ENCODE measurements around the gene ACKR1.

GRCh38 chr1:159196543-159196942, 8.1 kb upstream of the ACKR1 start:
- TF ChIP-seq, protein P1, sequence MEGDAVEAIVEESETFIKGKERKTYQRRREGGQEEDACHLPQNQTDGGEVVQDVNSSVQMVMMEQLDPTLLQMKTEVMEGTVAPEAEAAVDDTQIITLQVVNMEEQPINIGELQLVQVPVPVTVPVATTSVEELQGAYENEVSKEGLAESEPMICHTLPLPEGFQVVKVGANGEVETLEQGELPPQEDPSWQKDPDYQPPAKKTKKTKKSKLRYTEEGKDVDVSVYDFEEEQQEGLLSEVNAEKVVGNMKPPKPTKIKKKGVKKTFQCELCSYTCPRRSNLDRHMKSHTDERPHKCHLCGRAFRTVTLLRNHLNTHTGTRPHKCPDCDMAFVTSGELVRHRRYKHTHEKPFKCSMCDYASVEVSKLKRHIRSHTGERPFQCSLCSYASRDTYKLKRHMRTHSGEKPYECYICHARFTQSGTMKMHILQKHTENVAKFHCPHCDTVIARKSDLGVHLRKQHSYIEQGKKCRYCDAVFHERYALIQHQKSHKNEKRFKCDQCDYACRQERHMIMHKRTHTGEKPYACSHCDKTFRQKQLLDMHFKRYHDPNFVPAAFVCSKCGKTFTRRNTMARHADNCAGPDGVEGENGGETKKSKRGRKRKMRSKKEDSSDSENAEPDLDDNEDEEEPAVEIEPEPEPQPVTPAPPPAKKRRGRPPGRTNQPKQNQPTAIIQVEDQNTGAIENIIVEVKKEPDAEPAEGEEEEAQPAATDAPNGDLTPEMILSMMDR (IDR thresholded peaks at IDR 0.05), result no peak
- TF ChIP-seq POLR2A (IDR thresholded peaks at IDR 0.05) (no peak), EP300 (IDR thresholded peaks at IDR 0.05) (no peak)
